PFSK-1 (cell line): Measurements from ENCODE around the gene CENPVL1.

Source experiments
- FOXP2 ChIP-seq: optimal IDR thresholded peaks from 2 replicates; pipeline ENCODE3; 2011; ENCODE audit warnings: borderline replicate concordance, control low read depth, inconsistent platforms; ENCODE audit not compliant: insufficient read depth; ENCODE audit errors: extremely low read length, extremely low read depth
- POLR2AphosphoS5 ChIP-seq: IDR thresholded peaks from 2 replicates; pipeline ENCODE4 v1.6.1; 2012; ENCODE audit warnings: low read depth, mild to moderate bottlenecking, control low read depth, low read length, moderate library complexity
- REST ChIP-seq, 2 experiments: IDR thresholded peaks; 2 replicates each; pipeline versions ENCODE4 v1.6.1 to v1.8.0; 2011 to 2012; ENCODE audit warnings: low read depth in 2 of 2, low read length in 2 of 2, control low read depth in 1 of 2, inconsistent platforms in 1 of 2, mild to moderate bottlenecking in 1 of 2, moderate library complexity in 1 of 2; ENCODE audit not compliant: insufficient read depth in 1 of 2
- SIN3A ChIP-seq: IDR thresholded peaks from 2 replicates; pipeline ENCODE4 v1.6.1; 2012; ENCODE audit warnings: mild to moderate bottlenecking, low read length, moderate library complexity, borderline replicate concordance; ENCODE audit not compliant: insufficient read depth
- TAF1 ChIP-seq: IDR thresholded peaks from 2 replicates; pipeline ENCODE4 v1.6.1; 2012; ENCODE audit warnings: low read length, control low read depth, borderline replicate concordance; ENCODE audit not compliant: insufficient read depth

- no peak for TF ChIP-seq SIN3A
- TF ChIP-seq REST (IDR thresholded peaks at IDR 0.05; ENCODE audit: insufficient read depth in 1 of 2, low read depth in 2 of 2, low read length in 2 of 2): no peak
- TF ChIP-seq TAF1: no peak
- TF ChIP-seq POLR2AphosphoS5: no peak
- TF ChIP-seq FOXP2: no peak
Observed at GRCh38 chrX:51742586-51742985, 32.3 kb downstream of the CENPVL1 start.
